NCI-H2196 treated with DMSO at 0.1 percent for 48 hours (cell line): Measurements from ENCODE around the gene ZNF207.
"Not testable (repeated sequence)": the region's sequence is repeated elsewhere in the genome, so short reads cannot be mapped to it uniquely, and the experiment has no call there.

Experiments used
- DNase-seq: peaks from one replicate; lab custom pipeline; 2025; ENCODE audit not compliant: unreplicated experiment; lab: John Stamatoyannopoulos, UW

ZNF207 gene

GRCh38 chr17:32335046-32335445 lies 14.9 kb upstream of the ZNF207 start:
- no peak for DNase-seq

GRCh38 chr17:32335687-32336086 lies 14.3 kb upstream of the ZNF207 start:
- DNase-seq = no peak

GRCh38 chr17:32341141-32341856 lies 8.7 kb upstream of the ZNF207 start:
- no peak for DNase-seq

- DNase-seq = no peak
These were observed 7.9 kb upstream of the ZNF207 start, which contains the start of gene C17orf75 for GRCh38 chr17:32341857-32342602. TSS of gene C17orf75 (minus strand) at chr17:32342173. CDS start at chr17:32342139, 34 bp downstream.

- no peak for DNase-seq
These were observed 7.2 kb upstream of the ZNF207 start for GRCh38 chr17:32342603-32343325.

- no peak for DNase-seq
These were observed 3.9 kb upstream of the ZNF207 start for GRCh38 chr17:32345951-32346600.

- DNase-seq = no peak
These were observed 1.5 kb upstream of the ZNF207 start for GRCh38 chr17:32348483-32348800.

GRCh38 chr17:32349503-32349853 lies 479 bp upstream of the ZNF207 start:
- no peak for DNase-seq

GRCh38 chr17:32350666-32351418 lies 885 bp downstream of the ZNF207 start:
- DNase-seq = peak; percentile 9

- not testable (repeated sequence) for DNase-seq
These were observed 2.8 kb downstream of the ZNF207 start for GRCh38 chr17:32352734-32353133.

GRCh38 chr17:32355649-32356377 lies 5.9 kb downstream of the ZNF207 start:
- DNase-seq = no peak

GRCh38 chr17:32356378-32356743 lies 6.4 kb downstream of the ZNF207 start:
- DNase-seq = no peak

GRCh38 chr17:32356750-32357149 lies 6.8 kb downstream of the ZNF207 start:
- no peak for DNase-seq

GRCh38 chr17:32357615-32358014 lies 7.7 kb downstream of the ZNF207 start:
- DNase-seq = no peak

GRCh38 chr17:32361270-32361669 lies 11.3 kb downstream of the ZNF207 start:
- no peak for DNase-seq

- DNase-seq = no peak
These were observed 20.5 kb downstream of the ZNF207 start for GRCh38 chr17:32370426-32370825.

- no peak for DNase-seq
These were observed 32.7 kb downstream of the ZNF207 start for GRCh38 chr17:32382526-32383223.

GRCh38 chr17:32383926-32384434 lies 34.0 kb downstream of the ZNF207 start:
- DNase-seq = no peak

- no peak for DNase-seq
These were observed 35.2 kb downstream of the ZNF207 start for GRCh38 chr17:32385121-32385520.
